GM19023 (cell line): ENCODE data around the gene TNS1.

Source experiments
- ATAC-seq: cut with Tn5 transposase; IDR thresholded peaks from one replicate; pipeline ENCODE4 v1.9.1; 2021; ENCODE audit warnings: mild to moderate bottlenecking, moderate library complexity; ENCODE audit not compliant: unreplicated experiment

Gene TNS1

GRCh38 chr2:217934321-217935131, 68.3 kb downstream of the TNS1 start:
- no peak for ATAC-seq

GRCh38 chr2:217933617-217933993, 69.2 kb downstream of the TNS1 start:
- no peak for ATAC-seq

DNA sequence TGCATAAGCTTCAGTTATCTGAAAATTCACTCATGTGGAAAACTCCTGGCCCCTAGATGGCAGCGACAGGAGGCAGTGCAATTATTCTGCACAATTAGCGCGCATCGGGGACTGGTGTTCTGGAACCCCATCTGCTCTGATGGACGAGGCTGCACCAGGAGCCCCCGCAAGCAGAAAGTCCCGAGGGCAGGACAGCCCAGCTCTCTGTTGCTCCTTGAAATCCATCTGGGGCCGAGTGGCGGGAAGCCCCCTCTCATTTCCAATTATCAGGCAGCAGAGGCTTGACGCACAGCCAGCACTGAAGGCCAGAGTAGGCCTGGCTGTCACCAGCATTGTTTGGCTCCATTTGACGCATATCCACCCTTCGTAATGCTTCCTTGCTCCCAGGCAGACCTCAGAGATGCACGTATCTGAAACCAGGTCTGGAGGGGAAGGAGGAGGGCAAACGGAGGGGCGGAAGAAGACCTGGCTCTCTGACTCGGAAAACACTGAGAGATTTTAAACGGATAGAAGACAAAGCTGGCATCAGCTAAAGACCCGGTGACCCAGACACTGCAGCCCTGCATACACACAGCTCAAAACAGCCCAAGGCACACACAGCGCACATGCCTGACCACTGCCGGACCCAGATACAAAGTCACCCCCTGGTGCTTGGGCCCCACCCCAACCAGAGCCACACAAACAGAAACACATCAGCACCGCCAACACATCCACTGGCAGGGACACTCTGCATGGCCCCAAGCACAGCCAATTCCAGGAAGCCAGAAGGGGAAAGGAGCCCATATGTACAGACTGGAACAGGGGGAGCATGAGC, 69.8 kb downstream of the TNS1 start:
- no peak for ATAC-seq

DNA sequence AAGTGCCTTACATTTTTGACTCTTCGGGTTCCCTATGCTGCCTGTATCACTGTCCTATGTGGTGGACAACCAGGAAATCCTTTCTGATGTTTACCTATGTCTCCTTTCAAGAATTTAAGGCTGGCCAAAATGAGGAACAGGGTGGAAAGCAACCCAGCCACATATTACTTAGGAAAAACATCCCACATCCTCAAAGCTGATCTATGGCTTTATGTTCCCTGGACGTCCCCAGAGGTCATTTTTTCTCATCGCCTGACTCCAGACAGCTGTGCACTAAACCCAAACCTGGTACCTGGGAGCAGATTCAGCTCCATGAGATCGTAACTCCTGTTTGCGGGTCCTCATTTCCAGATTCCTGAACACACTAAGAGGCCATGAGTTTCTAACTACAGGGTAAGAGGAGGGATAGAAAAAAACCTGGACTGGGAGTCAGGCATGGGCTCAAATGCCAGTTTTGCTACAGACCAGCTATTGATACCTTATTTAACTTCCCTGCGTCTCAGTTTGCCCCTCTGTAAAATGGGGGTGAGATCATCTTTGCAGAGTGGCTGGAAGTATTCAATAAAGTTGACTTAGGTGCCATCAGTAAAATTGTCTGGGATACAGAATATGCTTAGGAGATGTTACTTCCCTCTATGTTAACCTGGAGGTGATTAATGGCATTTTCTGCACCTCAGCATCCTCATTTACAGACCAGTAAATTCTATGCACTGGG, 70.8 kb downstream of the TNS1 start:
- no peak for ATAC-seq

- ATAC-seq, result no peak
Observed at GRCh38 chr2:217930761-217931563, 71.8 kb downstream of the TNS1 start.

DNA sequence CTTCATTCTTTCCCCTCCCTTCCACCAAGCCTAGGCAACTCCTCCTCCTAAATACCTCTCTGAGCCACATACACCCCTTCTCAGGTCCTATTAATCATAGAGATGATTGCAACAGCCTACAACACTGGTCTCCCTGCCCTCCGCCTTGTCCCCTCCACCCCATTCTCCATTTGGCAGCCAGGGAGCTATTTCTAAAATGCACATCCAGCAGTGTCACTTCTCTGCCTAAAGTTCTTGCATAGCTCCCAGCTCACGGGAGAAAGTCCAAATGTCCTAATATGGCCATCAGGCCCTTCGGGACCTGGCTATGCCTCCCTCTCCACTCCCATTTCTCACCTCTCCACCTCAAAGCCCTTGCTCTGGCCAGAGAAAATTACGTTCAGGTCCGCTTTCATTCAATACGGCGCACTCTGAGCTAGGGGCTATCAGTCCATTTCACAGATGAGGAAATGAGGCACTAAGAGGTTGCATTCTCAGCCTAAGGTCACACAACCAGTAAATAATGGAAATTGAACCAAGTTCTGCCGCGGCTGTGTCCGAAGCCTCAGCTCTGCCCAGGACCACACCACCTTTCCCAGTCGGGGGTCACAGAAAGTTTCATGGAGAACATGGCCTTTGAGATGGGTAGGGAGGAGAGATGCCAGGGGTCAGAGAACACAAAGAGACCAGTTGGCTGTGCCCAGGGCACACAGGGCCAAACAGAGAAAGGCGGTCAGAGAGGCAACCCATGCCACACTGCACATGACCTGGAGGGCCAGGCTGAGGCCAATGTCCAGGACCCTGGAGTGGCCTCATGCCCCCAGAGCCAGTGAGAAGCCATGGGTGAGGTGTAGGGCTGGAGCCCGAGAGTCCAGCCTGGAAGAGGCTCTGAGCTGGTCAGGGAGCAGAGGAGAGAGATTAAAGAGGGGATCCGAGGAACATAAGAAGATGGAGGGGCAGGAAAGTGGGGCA, 72.8 kb downstream of the TNS1 start:
- no peak for ATAC-seq

DNA sequence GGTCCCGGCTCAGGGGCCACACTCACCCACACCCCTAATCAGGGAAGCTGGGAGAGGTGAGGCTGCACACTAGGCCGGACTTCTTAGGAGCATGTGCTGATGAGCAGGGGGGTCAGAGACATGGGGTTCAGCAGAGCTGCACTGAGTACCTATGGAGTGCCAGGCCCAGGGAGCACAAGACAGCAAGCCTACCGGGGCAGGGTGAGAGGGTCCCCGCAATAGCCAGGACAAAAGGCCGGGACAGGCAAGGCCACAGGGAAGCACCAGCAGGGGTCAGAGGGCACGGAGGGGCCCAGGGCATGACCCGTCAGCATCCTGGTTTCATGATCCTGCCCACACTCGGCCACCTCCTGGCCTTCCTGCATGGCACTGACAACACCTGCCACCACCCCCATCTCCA, 73.5 kb downstream of the TNS1 start:
- ATAC-seq, result no peak

- ATAC-seq, result no peak
Observed at GRCh38 chr2:217928324-217929181, 74.2 kb downstream of the TNS1 start.

GRCh38 chr2:217927601-217928323, 75.0 kb downstream of the TNS1 start:
- no peak for ATAC-seq

DNA sequence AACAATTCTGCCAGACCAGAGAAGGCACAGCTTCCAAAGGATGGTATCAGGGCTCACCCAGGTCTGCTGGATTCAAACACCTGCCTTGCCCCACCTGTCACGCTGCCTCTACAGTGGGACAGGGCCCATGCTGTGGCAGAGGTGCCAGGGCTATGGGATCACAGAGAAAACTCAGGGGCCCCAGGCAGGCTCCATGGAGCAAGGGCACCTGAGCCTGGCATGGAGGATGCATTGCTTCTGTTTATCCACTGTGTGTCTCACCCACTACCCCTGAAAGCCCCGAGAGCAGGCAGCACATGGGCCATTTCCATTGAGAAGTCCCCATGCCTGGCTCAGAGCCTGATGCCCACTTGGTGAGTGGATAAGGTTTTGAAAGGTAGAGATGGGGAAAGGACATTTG, 76.0 kb downstream of the TNS1 start:
- ATAC-seq, result no peak

DNA sequence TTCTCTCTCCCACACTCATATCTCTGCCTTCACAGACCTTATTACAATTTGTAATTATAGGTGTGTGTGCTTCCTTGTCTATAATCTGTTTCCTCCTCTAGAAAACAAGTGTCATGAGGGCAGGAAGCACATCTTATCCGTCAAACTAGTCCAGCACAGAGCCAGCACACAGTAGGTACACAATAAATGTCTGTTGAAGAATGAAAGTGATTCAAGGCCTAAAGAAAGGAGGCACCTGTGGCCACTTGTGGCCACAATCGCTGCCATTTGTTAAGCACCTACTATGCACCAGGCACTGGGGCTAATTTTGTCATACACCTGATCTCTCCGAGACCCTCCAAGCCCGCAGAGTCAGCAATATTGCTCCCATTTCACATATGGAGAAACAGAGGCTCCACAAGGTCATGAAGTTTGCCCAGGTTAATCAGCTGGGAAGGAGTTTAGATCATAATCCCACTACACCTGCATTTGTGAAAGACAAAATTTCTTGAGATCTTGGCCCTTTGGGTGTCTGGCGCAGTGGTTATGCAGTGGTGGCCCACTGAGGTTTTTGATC, 78.4 kb downstream of the TNS1 start:
- no peak for ATAC-seq

DNA sequence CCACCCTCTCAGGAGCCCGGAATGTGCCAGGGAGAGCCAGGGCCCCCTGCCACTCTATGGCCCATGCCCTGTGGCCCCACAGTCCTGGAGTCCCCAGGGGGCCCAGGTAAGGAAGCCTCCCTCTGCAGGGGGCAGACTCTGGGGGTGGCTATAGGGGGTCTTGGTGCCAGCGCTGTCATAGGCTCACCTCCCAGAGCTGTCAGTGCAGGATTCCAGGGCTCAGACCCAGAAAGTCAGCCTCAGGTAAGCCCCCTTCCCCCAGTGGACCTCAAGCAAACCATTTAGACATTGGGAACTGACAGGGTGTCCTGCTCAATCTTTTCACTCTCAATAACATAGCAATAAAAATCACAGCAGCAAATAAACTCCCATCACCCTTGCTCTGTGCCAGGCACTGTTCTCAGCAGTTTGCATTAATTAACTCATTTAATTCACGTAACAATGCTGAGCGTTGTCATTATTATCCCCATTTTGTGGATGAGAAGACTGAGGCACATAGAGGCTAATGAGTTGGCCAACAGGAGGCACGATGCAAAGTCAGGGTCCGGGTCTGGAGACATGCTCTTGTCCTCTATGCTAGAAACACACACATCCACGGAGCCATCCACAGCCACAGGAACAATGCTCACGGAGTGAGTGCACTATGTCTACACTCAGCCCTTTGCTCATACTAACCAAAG, 79.6 kb downstream of the TNS1 start:
- ATAC-seq, result no peak

GRCh38 chr2:217922101-217923006, 80.4 kb downstream of the TNS1 start:
- no peak for ATAC-seq

DNA sequence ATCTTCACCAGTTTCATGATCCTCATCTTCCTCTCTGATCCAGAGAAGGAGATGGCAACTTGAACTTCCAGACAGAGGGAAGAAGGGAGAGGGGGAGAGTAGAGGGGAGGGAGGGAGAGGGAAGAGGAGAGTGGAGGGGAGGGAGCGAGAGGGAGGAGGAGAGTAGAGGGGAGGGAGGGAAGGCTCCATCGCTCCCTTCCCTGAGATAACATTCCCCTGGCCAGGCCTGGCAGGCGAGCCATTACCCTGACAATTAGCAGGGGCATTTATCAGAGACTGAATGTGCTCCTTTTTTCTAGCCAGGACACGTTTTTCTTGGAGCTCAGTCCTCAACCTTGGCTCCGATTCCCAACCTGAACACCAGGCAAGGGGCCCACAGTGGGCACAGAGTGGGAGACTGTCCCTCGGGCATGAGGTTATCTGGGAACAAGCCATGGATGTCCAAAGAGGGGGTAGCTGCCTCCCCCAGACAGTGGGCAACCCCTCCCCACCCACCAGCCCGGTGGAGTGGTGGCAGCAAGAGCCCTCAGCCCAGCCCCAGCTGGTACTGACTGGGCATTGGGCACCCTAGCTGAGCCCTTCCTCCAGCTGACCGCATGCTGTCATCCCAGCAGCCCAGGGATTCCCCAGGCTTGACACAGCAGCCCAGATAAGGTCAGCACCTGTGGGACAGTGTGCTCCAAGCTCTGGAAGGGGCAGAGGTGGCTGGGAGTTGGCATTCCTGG, 81.8 kb downstream of the TNS1 start:
- no peak for ATAC-seq

DNA sequence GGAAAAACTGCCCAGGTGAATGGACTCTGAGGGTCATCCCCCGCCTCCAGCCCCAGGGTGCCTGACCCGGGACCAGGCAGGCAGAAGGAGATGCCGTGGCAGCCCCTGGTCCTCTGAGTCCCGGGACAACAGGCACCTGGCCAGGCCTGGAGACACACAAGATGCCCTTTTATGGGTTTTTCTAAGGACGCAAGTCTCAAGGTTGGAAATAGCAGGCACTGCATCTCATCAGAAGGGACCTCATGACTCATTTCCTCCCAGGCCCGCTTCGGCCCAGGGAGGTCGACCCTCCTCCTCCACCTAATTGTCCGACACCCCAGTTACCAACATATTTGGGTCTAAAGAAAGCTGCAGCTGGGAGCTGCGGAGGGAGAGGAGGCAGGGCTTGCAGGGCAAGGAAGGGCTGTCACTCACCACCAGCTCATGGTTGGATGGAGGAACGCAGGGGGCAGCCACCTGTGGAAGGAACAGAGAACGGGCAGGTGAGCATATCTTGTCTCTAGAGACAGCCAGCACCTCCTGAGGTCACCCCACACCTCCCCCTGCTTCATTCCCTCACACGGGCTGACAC, 82.9 kb downstream of the TNS1 start:
- ATAC-seq, result no peak
